K562 (cell line): ENCODE measurements around the gene AGO1. TPM values are rescaled to one million over a fixed set of nuclear protein-coding genes. Genes with fewer than 3 reads are reported as not detected.

ENCODE experiments used
- BDP1 ChIP-seq: IDR thresholded peaks from 3 replicates; pipeline ENCODE4 v1.6.1; 2011; ENCODE audit not compliant: insufficient read length, insufficient read depth
- CBX1 ChIP-seq: sonication (generic); IDR thresholded peaks from 2 replicates; pipeline ENCODE4 v1.6.1; 2016; ENCODE audit warnings: antibody characterized with exemption, low read depth, mild to moderate bottlenecking
- CCNT2 ChIP-seq: IDR thresholded peaks from 2 replicates; pipeline ENCODE4 v1.6.1; 2011; ENCODE audit warnings: borderline replicate concordance, low read depth, mild to moderate bottlenecking, moderate library complexity, mixed read lengths, low read length; ENCODE audit not compliant: insufficient read length; ENCODE audit errors: extremely low read depth
- FOXO4 ChIP-seq: fragments of 450-650 bp; formaldehyde crosslinking; IDR thresholded peaks from 2 replicates; pipeline ENCODE4 v1.4.0; 2020; ENCODE audit warnings: mild to moderate bottlenecking, moderate library complexity
- HMG20A ChIP-seq: fragments of 450-650 bp; formaldehyde crosslinking; conservative IDR thresholded peaks from 2 replicates; pipeline ENCODE4 v1.4.0; 2020; ENCODE audit warnings: mild to moderate bottlenecking, mixed read lengths
- HMGXB4 ChIP-seq: sonication (generic); formaldehyde crosslinking; IDR thresholded peaks from 2 replicates; pipeline ENCODE4 v1.8.1; 2023; ENCODE audit warnings: mild to moderate bottlenecking, missing genetic modification reagents
- MAZ ChIP-seq, 2 experiments: fragments of 450-650 bp in 1 of 2; sonication (generic) in 1 of 2; formaldehyde crosslinking; IDR thresholded peaks in 1 of 2; conservative IDR thresholded peaks in 1 of 2; 2 replicates each; pipeline versions ENCODE4 v1.4.0 to v1.5.0; 2020; ENCODE audit warnings: mild to moderate bottlenecking in 1 of 2, missing genetic modification reagents in 1 of 2
- MEF2D ChIP-seq: conservative IDR thresholded peaks from 2 replicates; pipeline ENCODE4 v1.6.1; 2016; ENCODE audit warnings: low read depth, missing genetic modification characterization, missing compliant biosample characterization
- MYNN ChIP-seq, 2 experiments: sonication (generic); formaldehyde crosslinking in 1 of 2; IDR thresholded peaks; 2 replicates each; pipeline versions ENCODE4 v1.5.0 to v1.6.1; 2016 to 2020; ENCODE audit warnings: antibody characterized with exemption in 1 of 2, missing genetic modification reagents in 1 of 2
- NCOA4 ChIP-seq: fragments of 450-650 bp; IDR thresholded peaks from 2 replicates; pipeline ENCODE4 v1.6.1; 2018; ENCODE audit warnings: mild to moderate bottlenecking; ENCODE audit not compliant: partially characterized antibody
- POLR3A ChIP-seq: IDR thresholded peaks from 2 replicates; pipeline ENCODE4 v1.6.1; 2011; ENCODE audit warnings: borderline replicate concordance, mild to moderate bottlenecking, moderate library complexity; ENCODE audit not compliant: insufficient read length, insufficient read depth; ENCODE audit errors: extremely low read depth
- POLR3G ChIP-seq: IDR thresholded peaks from 2 replicates; pipeline ENCODE4 v1.6.1; 2011; ENCODE audit not compliant: insufficient read length, insufficient replicate concordance; ENCODE audit errors: extremely low read depth
- RBM14 ChIP-seq: fragments of 200-400 bp; formaldehyde crosslinking; IDR thresholded peaks from 2 replicates; pipeline ENCODE4 v1.6.1; 2018; ENCODE audit warnings: low read depth, mild to moderate bottlenecking, low read length, moderate library complexity, borderline replicate concordance; ENCODE audit not compliant: insufficient read depth
- RERE ChIP-seq: sonication (generic); formaldehyde crosslinking; IDR thresholded peaks from 2 replicates; pipeline ENCODE4 v1.8.0; 2023; ENCODE audit warnings: missing genetic modification reagents, mild to moderate bottlenecking, borderline replicate concordance
- RFX1 ChIP-seq: fragments of 450-650 bp; IDR thresholded peaks from 2 replicates; pipeline ENCODE4 v1.6.1; 2016; ENCODE audit warnings: mild to moderate bottlenecking, moderate library complexity
- ZNF134 ChIP-seq: fragments of 250-450 bp; sonication (Bioruptor Pico); conservative IDR thresholded peaks from 2 replicates; pipeline ENCODE4 v1.4.0; 2020
- ZNF583 ChIP-seq: fragments of 250-450 bp; sonication (Bioruptor Pico); IDR thresholded peaks from 2 replicates; pipeline ENCODE4 v1.4.0; 2020
- ZNF830 ChIP-seq: fragments of 250-450 bp; sonication (Bioruptor Pico); IDR thresholded peaks from 2 replicates; pipeline ENCODE4 v1.5.0; 2021; ENCODE audit warnings: mild to moderate bottlenecking
- polyA plus RNA-seq, 8 experiments: library from polyadenylated mRNA; depleted of rRNA in 4 of 8; stranded (reverse) in 5 of 8; unstranded in 3 of 8; fragments of >200 nt; fragmentation: Nextera tagmentation in 2 of 8; fragmentation: Illumina TruSeq in 1 of 8; extraction: Ambion mirVana in 2 of 8; extraction: Trizol in 1 of 8; gene quantifications; 2 replicates each; pipeline versions ENCODE4 v1.2.1 to v1.2.3, GENCODE V29; 2011 to 2014; ENCODE audit warnings: inconsistent platforms in 1 of 8, missing spikeins in 1 of 8
- total RNA-seq, 7 experiments: library from RNA; depleted of rRNA in 6 of 7; stranded (reverse); fragments of >200 nt in 6 of 7; fragmentation: Illumina TruSeq in 2 of 7; extraction: Trizol in 2 of 7; gene quantifications; 2 replicates each; pipeline versions ENCODE4 v1.2.1 to v1.2.3, GENCODE V29; 2011 to 2021; ENCODE audit warnings: low replicate concordance in 1 of 7

AGO1 gene
- total and polyA plus RNA-seq, 9 of the 15 experiments (the other 6 are each of a cell fraction or from before 2014, with no cell fraction given) = 7.3 to 64.2 (median 26.0) TPM

- TF ChIP-seq ZNF134 (no peak), RBM14 (no peak), RFX1 (no peak), CBX1 (peak; percentile 93; the same call in 1 of the 2 replicates), RERE (CRISPR knock-in tag) (peak; percentile 60; the same call in 1 of the 2 replicates), HMGXB4 (CRISPR knock-in tag) (peak; percentile 62; the same call in 1 of the 2 replicates), NCOA4 (peak; percentile 30), MYNN (IDR thresholded peaks at IDR 0.05) (peak; percentile 26; the same call in 1 of the 2 replicates), MYNN (CRISPR knock-in tag; IDR thresholded peaks at IDR 0.05) (no peak), MAZ (CRISPR knock-in tag; conservative IDR thresholded peaks at IDR 0.05 in 1 of 2, IDR thresholded peaks at IDR 0.05 in 1 of 2) (peak; percentile 78 to 94), POLR3G (no peak), BDP1 (no peak), HMG20A (CRISPR knock-in tag) (no peak), CCNT2 (peak; percentile 97), MEF2D (tag) (no peak), ZNF583 (CRISPR knock-in tag) (no peak), POLR3A (no peak), ZNF830 (CRISPR knock-in tag) (peak; percentile 40), FOXO4 (CRISPR knock-in tag) (no peak)
These were observed 47.8 kb downstream of the AGO1 start, which contains the start of gene AGO3 (continued) for GRCh38 chr1:35930593-35931445.
